Dendritic cell treated with granulocyte-macrophage colony-stimulating factor and Interleukin-4, amounts not matched to agents 40 ng/mL and 50 ng/mL, for 4 days (primary cell): ENCODE results near the gene TMEM59.
"Not testable (repeated sequence)": the region's sequence is repeated elsewhere in the genome, so short reads cannot be mapped to it uniquely, and the experiment has no call there.

Source experiments
- H3K27ac Mint-ChIP-seq: one replicate; pipeline ENCODE4 v1.8.0; 2022; ENCODE audit warnings: mild to moderate bottlenecking, mixed read lengths
- H3K27me3 Mint-ChIP-seq: one replicate; pipeline ENCODE4 v1.8.0; 2022; ENCODE audit warnings: mild to moderate bottlenecking, mixed read lengths
- H3K36me3 Mint-ChIP-seq: one replicate; pipeline ENCODE4 v1.8.0; 2022; ENCODE audit warnings: low read depth, mixed read lengths
- H3K4me1 Mint-ChIP-seq: one replicate; pipeline ENCODE4 v1.8.0; 2022; ENCODE audit warnings: low read depth, mixed read lengths
- H3K4me3 Mint-ChIP-seq: one replicate; pipeline ENCODE4 v1.8.0; 2022; ENCODE audit warnings: mild to moderate bottlenecking, moderate library complexity, mixed read lengths
- H3K9me3 Mint-ChIP-seq: one replicate; pipeline ENCODE4 v1.8.0; 2022; ENCODE audit warnings: mixed read lengths
- intact Hi-C: fragments of 100-400 bp; cut with micrococcal nuclease; formaldehyde crosslinking; loops from one replicate; pipeline ENCODE4 v1.15.0; 2022

The TMEM59 gene

GRCh38 chr1:54046671-54047383, 6.2 kb downstream of the TMEM59 start:
- H3K4me1 Mint-ChIP-seq: peaks cover 10% of the 10 kb centered on the region
- H3K9me3 Mint-ChIP-seq: no peaks in the 10 kb centered on the region
- no peak overlapping the region for H3K4me3 Mint-ChIP-seq
- H3K27ac Mint-ChIP-seq: peak overlapping the region; percentile 25
- intact Hi-C loops: no loop called here
- no peaks in the 10 kb centered on the region for H3K27me3 Mint-ChIP-seq
- H3K36me3 Mint-ChIP-seq: peaks cover 41% of the 10 kb centered on the region

GRCh38 chr1:54045496-54045895, 7.5 kb downstream of the TMEM59 start:
- Mint-ChIP-seq H3K27ac (no peak overlapping the region), H3K27me3 (no peaks in the 10 kb centered on the region), H3K9me3 (no peaks in the 10 kb centered on the region), H3K36me3 (peaks cover 48% of the 10 kb centered on the region), H3K4me1 (peaks cover 10% of the 10 kb centered on the region), H3K4me3 (no peak overlapping the region)
- intact Hi-C loops: no loop called here

- no peaks in the 10 kb centered on the region for H3K9me3 Mint-ChIP-seq
- intact Hi-C loops: no loop called here
- no peaks in the 10 kb centered on the region for H3K27me3 Mint-ChIP-seq
- H3K4me1 Mint-ChIP-seq: no peaks in the 10 kb centered on the region
- no peak overlapping the region for H3K27ac Mint-ChIP-seq
- H3K36me3 Mint-ChIP-seq: peaks cover 77% of the 10 kb centered on the region
- H3K4me3 Mint-ChIP-seq: no peak overlapping the region
Observed at GRCh38 chr1:54041806-54042205, 11.2 kb downstream of the TMEM59 start.

- Mint-ChIP-seq H3K27ac (no peak overlapping the region), H3K4me1 (no peaks in the 10 kb centered on the region), H3K9me3 (no peaks in the 10 kb centered on the region), H3K4me3 (no peak overlapping the region), H3K27me3 (no peaks in the 10 kb centered on the region), H3K36me3 (peaks cover 81% of the 10 kb centered on the region)
- intact Hi-C loops: no loop called here
Observed at GRCh38 chr1:54037476-54037875, 15.5 kb downstream of the TMEM59 start.

GRCh38 chr1:54028306-54029251, 24.4 kb downstream of the TMEM59 start:
- no peaks in the 10 kb centered on the region for H3K4me1 Mint-ChIP-seq

GRCh38 chr1:54027848-54028247, 25.2 kb downstream of the TMEM59 start:
- Mint-ChIP-seq H3K4me1 (no peaks in the 10 kb centered on the region), H3K9me3 (no peaks in the 10 kb centered on the region), H3K4me3 (no peak overlapping the region), H3K36me3 (peaks cover 39% of the 10 kb centered on the region), H3K27ac (no peak overlapping the region), H3K27me3 (no peaks in the 10 kb centered on the region)
- intact Hi-C loops: no loop called here

More at GRCh38 chr1:54028306-54029251, 24.4 kb downstream of the TMEM59 start:
- H3K27me3 Mint-ChIP-seq: no peaks in the 10 kb centered on the region
- no peak overlapping the region for H3K27ac Mint-ChIP-seq
- intact Hi-C loops: no loop called here
- H3K9me3 Mint-ChIP-seq: no peaks in the 10 kb centered on the region
- H3K36me3 Mint-ChIP-seq: peaks cover 46% of the 10 kb centered on the region
- H3K4me3 Mint-ChIP-seq: no peak overlapping the region

GRCh38 chr1:54024811-54025210, 28.2 kb downstream of the TMEM59 start:
- H3K27me3 Mint-ChIP-seq, H3K9me3 Mint-ChIP-seq, H3K27ac Mint-ChIP-seq, H3K4me1 Mint-ChIP-seq, intact Hi-C loops, H3K4me3 Mint-ChIP-seq: not testable (repeated sequence)
- peaks cover 16% of the 10 kb centered on the region for H3K36me3 Mint-ChIP-seq

GRCh38 chr1:54024358-54024757, 28.6 kb downstream of the TMEM59 start:
- intact Hi-C loops: no loop called here
- Mint-ChIP-seq H3K4me3 (no peak overlapping the region), H3K9me3 (no peaks in the 10 kb centered on the region), H3K4me1 (no peaks in the 10 kb centered on the region), H3K36me3 (peaks cover 11% of the 10 kb centered on the region), H3K27me3 (no peaks in the 10 kb centered on the region), H3K27ac (no peak overlapping the region)

GRCh38 chr1:54019562-54020176, 33.3 kb downstream of the TMEM59 start:
- H3K4me1 Mint-ChIP-seq, H3K4me3 Mint-ChIP-seq, H3K36me3 Mint-ChIP-seq, intact Hi-C loops, H3K27me3 Mint-ChIP-seq, H3K9me3 Mint-ChIP-seq, H3K27ac Mint-ChIP-seq: not testable (repeated sequence)

GRCh38 chr1:54018635-54019034, 34.4 kb downstream of the TMEM59 start:
- Mint-ChIP-seq H3K4me1 (no peaks in the 10 kb centered on the region), H3K27ac (no peak overlapping the region), H3K36me3 (no peaks in the 10 kb centered on the region), H3K9me3 (no peaks in the 10 kb centered on the region), H3K4me3 (no peak overlapping the region), H3K27me3 (peaks cover 2% of the 10 kb centered on the region)
- intact Hi-C loops: no loop called here

- Mint-ChIP-seq H3K27ac (no peak within 1 kb of the TSS), H3K9me3 (no peaks in the 10 kb centered on the region), H3K36me3 (no peaks in the 10 kb centered on the region), H3K4me1 (no peaks in the 10 kb centered on the region), H3K4me3 (no peak within 1 kb of the TSS), H3K27me3 (peaks cover 2% of the 10 kb centered on the region)
- intact Hi-C loops: no loop called here
Observed at GRCh38 chr1:54017979-54018378, 35.0 kb downstream of the TMEM59 start, which contains the start of gene LDLRAD1. Gene LDLRAD1 (minus strand): TSS chr1:54018186. CDS start chr1:54018112, 74 bp downstream.

- H3K4me1 Mint-ChIP-seq: no peaks in the 10 kb centered on the region
- H3K27me3 Mint-ChIP-seq: peaks cover 2% of the 10 kb centered on the region
- no peak overlapping the region for H3K27ac Mint-ChIP-seq
- intact Hi-C loops: no loop called here
- H3K9me3 Mint-ChIP-seq: no peaks in the 10 kb centered on the region
- H3K4me3 Mint-ChIP-seq: no peak overlapping the region
- H3K36me3 Mint-ChIP-seq: no peaks in the 10 kb centered on the region
Observed at GRCh38 chr1:54016343-54017282, 36.4 kb downstream of the TMEM59 start.

- Mint-ChIP-seq H3K27me3 (peaks cover 4% of the 10 kb centered on the region), H3K4me3 (no peak overlapping the region), H3K4me1 (no peaks in the 10 kb centered on the region), H3K36me3 (no peaks in the 10 kb centered on the region), H3K27ac (no peak overlapping the region), H3K9me3 (no peaks in the 10 kb centered on the region)
- intact Hi-C loops: no loop called here
Observed at GRCh38 chr1:54014009-54014629, 38.9 kb downstream of the TMEM59 start.
